ENCODE data around the gene JAML.

Gene JAML, protein sequence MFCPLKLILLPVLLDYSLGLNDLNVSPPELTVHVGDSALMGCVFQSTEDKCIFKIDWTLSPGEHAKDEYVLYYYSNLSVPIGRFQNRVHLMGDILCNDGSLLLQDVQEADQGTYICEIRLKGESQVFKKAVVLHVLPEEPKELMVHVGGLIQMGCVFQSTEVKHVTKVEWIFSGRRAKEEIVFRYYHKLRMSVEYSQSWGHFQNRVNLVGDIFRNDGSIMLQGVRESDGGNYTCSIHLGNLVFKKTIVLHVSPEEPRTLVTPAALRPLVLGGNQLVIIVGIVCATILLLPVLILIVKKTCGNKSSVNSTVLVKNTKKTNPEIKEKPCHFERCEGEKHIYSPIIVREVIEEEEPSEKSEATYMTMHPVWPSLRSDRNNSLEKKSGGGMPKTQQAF

DNA sequence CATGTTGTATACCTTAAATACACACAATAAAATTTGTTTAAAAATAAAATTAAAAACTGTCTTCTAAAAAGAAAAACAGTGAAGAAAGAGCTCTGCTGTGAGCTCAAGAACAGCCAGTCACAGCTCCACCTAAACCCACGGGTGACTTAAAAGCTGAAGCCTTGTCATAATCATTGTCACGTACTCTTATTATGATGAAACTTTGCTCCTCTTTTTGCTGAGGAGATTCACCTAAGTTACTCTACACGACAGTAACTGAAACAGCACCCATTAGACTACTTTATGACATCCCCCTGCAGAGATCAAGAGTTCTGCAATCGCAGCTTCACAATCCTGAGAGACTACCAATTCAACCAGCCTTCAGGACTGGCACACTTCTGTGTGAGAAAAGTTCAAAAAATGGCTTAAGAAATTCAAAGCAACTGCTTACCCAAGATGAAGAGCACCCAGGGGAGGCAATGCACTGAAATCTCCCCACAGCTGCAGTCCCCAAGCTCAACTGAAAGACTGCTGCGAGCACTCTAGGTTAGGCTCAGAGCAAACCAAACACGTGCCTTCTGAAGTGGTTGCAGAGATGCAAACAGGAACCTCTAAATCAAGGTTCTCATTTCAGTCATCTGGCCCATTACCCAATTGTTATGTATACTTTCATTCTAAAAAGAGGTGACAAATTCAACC, at the start of gene JAML:
Gene JAML (minus strand): TSS at position 501 of the 678 bp plus-strand sequence. CDS start 10,145 bp downstream, outside the sequence.
- DNase-seq = no peak

DNA sequence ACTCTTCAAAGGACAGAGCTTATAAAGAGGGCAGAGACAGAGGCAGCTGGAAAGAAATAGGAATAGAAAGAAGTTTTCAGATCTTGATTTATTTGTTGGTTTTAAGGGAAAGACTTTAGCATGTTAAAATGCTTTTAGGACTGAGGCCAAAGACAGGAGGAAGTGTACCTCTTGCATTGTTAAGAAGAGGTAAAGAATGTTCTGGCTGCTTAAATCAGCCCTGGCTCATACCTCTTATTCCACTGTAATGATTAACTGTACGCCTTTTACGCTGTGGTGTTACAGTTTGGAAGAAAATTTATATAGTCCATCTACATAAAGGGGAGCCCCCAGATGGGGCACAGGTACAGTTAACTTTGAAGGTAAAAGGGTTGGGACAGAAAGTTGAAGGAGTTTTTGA, 49.4 kb upstream of the JAML start:
- no peak for DNase-seq

DNA sequence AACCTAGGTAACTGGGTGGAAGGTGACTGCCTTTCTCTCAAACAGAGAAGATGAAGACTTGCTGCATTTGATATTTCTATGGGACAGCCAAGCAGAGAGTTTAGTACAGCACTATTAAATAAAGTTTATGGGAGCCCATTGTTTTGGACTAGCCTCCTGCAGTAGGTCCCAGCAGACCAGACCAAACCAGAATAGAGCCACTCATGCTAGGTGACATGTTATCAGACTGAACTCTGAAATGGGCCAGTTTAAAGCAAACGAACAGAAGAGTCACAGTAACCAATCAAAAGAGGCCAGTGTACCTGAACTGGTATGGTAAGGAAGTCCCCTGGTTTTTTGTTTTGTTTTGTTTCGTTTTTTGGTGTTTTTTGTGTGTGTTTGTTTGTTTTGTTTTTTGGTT, 47.2 kb upstream of the JAML start:
- no peak for DNase-seq

DNA sequence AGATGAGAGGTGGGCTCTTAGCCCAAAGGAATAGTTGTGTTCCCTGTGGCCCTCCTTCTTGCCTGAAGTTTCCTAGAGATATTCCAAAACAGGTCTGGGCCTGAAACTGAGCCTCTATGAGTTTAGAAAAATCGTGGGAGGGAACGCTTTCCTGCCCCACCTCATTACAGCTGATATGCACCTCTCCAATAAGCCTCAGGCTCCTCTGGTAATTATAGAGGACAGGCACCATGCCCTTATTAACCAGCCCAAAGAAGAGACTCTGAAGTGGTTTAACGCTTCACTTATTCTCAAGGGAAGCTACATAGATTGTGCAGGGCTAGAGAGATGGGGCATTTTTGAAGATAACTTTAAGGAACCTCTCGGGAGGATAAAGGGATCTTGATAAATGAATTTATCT, 42.7 kb upstream of the JAML start:
- DNase-seq = peak; percentile 54

DNA sequence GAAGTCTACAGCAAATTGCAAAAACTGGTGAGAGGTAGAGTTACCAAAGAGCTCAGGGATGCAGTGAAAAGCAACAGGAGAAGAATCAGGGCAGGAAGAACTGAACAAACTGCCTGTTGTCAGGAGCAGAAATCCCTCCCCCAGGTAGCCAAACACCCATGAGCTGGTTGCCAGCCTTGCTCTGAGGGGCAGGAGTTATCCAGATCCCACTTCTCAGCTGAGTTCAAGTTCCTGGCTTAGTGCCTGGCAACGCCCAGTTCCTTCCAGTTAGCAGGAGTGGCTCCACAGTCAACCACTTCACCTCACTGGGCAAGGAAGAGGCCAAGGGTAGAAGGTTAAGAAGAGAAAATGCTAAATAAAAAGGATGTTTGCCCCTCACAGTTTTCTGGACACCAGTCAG, 41.1 kb upstream of the JAML start:
- no peak for DNase-seq

DNA sequence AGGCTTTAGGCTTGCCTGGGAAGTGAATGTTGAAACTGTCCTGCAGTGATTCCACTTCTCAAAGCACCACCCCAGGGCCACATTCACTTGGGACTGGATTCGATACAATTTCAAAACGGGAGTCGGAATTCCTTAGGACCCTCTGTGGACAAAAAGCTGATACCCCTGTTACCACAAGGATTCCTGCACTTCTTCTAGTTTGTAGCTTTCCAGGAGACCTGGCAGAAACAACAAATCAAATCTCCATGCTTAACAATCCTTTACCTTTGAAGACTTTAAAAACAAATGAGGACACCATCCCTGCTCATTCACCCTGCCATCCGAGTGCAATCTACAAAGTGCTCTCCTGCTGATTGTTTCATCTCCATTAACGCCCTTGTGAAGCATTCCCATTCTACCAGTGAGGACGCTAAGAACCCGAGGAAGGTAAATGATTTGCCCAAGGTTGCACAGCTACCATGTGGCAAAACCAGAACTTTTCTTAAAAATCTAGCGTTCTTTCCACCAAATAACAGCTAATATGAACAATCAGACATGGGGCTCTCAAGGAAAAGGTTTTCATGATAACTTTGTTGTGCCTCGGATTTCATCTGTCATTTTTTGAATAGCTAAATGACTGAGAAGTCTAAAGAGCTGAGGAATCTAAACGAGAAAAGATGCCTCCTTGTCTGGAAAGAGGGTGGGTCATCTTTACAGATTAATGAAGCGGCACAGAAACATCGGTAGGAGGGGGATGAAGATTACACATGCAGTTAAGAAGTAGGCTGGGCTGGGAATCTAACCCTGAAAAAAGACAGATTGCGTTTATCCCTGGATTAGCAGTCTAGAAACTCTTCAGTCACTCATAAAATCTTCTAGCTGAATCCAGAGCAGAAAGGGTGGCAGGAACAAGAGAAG, 40.0 kb upstream of the JAML start:
- DNase-seq = no peak

DNA sequence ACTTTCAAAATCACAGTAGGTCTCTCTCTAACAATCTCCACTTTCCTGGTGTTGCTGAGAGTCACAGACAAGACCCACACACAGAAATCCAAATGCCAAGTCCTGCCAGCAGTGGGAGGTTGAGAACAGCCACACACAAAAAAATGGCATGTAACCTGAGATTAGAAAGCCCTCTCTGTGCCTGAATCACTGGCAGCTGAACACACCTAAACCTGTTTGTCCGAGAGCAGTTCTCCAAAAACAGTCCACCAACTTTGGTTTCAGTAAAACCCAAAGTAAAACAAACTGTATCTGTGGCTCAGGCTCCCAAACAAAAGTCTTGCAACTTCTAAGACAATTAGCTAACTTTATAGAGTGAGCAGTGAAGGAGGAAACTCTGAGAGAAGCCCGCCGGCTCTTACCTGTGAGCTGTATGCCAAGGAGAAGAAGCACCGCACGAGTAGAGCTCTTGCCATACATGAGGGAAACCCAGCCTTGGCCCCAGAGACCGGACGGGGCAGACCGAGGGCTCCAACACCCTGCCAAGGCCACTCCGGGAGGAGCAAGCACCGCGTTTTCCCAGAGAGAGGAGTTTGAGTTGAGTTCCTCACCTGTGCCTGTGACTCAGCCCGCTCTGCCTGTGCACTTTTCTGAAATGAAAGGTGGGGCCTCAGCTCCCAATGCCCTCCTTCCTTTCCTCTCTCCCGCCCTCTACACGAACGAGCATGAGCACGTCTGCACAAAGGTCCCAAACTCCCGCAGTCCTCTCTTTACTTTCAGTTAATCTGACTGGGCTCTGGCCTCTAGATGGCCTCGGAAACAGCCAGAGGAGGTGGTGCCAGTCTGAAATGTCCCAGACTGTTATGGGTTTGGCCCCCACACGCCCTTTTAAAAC, 39.1 kb upstream of the JAML start, which contains the start of gene MPZL2:
Gene MPZL2 (minus strand): TSS at position 603 of the 874 bp plus-strand sequence. CDS start 144 bp downstream, at position 459.
- no peak for DNase-seq

DNA sequence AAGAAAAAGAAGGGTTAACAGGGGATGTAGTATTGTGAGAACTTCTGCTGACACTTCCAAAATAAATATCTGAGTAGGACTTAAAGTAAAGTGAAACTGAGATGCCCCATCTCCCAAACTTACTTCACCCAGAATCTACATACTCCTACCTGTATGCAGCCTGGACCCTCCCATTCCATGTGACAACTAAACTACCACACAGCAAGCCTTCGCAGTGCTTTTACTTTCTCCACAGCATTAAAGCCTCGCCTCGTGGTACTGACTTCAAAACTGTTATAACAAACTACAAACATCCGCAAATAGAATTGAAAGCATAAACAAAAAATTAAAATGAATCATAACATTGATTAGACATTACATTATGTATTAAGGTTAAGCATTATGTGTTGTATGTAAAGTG, 38.3 kb upstream of the JAML start:
- no peak for DNase-seq

DNA sequence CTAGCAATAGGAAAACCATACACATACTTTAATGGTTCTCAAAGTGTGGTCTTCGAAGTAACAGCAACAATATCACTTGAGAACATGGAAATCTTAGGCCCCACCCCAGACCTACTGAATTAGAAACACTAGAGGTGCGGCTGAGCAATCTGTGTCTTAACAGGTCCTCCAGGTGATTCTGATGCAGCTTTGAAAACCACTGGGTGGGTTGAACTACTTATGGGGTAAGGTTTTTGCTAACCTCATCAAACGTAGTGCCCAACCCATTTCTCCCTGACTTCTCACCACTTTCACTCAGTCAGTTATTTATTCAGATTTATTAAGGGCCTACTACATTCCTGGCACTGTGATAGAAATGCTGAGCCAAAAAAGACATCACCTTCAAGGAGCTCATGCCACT, 35.5 kb upstream of the JAML start:
- DNase-seq = no peak

DNA sequence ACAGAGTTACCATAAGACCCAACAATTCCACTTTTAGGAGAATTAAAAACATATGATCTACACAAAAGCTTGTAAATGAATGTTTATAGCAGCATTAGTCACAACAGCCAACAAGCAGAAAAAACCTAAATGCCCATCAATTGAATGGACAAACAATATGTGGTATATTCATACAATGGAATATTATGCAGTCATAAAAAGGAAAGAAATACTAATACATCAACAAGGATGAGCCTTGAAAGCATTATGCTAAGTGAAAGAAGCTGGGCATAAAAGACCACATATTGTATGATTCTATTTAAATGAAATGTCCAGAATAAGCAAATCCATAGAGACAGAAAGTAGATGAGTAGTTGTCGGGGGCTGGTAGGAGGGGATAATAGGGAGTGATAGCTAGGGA, 34.3 kb upstream of the JAML start:
- no peak for DNase-seq

DNA sequence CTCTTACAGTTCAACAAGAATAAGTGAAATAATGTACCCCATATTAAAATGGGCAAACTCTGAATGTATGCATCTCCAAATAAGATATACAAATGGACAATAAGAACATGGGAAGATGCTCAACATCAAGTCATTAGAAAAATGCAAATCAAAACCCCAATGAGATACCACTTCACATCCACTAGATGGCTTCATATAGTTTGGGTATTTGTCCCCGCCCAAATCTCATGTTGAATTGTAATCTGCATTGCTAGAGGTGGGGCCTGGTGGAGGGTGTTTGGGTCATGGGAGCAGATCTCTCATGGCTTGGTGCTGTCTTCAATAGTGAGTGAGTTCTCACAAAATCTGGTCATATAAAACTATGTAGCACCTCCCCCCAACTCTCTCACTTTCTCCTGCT, 33.6 kb upstream of the JAML start:
- no peak for DNase-seq

DNA sequence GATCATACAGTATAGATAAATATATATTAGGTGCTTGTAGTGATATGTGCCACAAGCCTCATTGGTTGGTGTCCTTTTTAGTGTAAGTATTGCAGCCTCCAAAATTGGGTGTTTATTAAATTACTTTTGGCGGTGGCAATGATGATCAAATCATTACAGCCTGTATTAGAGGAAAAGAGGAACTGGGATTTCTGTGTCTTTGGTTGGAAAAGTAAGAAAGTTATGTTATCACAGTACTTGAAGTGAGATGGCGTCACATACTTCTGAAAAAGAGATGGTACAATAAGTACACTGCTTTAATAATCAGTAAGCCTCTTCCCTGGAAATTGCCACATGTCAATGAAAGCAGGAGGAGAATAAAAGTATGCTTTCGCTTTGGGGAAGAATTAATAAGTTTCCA, 27.9 kb upstream of the JAML start:
- no peak for DNase-seq

DNA sequence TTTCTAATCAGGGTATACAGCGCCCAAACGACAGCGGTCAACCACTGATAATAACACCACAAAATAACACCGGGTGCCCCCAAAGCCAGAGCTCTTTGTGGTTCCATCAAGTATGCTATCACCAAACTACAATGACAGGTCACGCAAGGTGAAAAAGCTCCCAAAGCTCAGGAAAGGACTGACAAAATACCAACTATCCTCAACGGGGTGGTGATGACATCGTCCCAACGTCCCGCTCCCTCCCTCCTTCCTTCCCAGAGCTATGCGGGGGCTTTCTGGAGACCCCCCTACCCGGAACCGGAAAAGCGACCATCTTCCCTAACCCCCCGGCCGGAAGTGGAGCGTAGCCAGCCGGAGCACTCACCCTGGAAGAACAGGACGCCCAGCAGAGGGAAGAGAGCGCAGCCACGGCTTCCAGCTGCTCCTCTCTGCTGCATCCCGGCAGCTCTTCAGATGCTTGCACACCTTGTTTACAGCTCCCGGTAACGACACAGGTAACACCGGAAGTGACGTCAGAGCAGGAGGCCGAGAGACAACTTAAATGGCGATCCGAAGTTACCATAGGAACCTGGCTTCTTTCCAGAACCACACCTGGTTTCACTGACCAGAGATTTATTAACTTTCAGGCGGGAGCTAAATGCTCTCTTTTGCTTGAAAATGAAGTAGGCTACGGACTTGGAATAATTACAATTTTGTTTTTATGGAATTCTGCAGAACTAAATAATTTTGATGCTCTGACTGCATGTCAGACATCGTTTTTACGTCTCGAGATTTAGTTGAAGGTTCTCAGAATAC, 27.2 kb upstream of the JAML start, which contains the start of gene MPZL3:
Gene MPZL3 (minus strand): TSS at position 508 of the 795 bp plus-strand sequence. CDS start 71 bp downstream, at position 437.
- DNase-seq = peak; percentile 95

DNA sequence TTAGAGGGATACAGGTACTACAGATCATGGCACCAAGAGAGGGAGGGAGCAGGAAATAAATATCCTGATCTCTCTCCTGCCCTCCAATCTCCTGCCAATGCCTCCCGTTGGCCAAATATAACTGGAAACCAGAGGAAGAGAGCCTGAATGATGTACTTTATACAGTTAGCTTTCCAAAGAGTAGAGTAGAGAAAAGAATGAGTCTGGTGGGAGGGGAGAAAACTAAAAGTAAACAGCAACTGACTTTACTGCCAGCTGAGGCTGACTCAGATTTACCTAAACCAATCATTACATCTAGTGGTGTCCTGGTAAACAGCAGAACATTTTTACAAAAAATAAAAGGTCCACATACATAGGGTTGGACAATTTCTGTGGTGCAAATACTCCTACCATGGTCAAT, 22.2 kb upstream of the JAML start:
- DNase-seq = no peak

DNA sequence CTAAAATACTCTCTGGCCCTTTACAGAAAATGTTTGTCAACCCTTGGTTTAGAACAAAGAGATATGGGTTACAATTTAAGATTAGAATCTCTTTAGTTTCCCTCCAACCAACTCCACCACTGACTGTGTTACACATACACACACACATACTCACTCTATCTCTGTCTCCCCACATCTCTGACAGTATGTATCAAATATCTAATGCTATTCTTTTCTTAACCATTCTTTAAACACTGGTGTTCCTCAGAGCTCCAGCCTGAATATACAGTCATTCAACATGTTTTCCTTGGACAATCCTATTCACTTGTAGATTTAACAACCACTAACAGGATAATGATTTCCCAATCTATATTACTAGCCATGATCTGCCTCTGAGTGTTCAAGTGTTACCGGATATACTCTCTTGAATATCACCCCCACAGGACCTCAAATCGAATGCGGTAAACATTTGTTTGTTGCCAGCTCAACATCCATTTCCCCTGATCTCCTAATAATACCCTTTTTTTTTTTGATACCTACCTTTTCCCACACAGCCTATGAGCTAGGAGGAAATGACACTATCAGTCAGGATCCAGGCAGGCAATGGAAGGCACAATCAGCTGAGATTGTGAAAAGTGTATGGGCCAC, 21.2 kb upstream of the JAML start:
- DNase-seq = no peak

DNA sequence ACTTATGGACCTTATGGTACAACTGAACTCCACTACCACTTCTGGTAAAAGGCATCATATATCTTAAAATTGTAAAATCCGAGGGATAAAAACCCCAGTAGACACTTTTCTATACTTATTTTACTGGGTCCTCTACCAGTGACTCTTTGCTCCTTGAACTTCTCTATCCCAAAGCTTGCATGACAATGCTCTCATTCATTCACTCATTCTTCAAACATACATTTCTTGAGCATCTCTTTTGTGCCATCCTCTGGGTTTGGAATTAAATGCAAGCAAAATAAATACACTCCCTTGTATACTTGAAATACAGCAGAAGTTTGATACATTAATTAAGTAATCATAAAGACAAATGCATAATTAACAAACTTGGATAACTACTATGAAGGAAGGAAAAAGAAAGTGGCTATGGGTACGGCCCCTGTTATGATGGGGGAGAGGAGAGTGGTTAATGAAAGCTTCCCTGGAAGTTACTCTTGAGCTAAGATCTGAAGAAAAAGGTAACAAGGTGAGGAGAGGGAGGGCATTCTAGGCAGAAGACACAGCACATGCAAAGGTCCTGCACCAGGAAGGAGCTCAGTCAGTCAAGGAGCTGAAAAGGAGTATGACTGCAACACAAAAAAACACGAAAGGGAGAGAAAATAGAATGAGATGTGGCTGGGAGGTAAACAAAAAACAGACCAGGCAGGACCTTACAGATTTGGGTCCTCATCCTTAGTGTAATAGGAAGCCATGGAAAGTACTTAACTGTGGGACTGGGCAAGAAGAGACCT, 19.4 kb upstream of the JAML start:
- DNase-seq = no peak

DNA sequence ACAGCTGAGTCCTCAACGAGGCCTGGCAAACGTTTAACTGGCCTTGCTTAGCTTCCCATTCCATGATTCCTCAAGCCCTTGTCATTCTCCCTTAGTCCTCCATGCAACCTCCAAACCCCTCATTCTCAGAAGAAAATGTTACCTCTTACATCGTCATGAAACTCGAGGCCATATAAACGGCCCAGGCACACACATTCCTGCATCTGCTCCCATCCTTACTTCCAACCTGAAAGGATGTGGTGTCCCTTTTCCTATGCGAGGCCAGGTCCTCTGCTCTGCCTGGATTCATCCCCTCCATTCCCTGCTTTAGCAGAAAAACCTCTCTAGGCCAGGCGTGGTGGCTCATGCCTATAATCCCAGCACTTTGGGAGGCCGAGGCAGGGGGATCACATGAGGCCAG, 18.4 kb upstream of the JAML start:
- DNase-seq = no peak

DNA sequence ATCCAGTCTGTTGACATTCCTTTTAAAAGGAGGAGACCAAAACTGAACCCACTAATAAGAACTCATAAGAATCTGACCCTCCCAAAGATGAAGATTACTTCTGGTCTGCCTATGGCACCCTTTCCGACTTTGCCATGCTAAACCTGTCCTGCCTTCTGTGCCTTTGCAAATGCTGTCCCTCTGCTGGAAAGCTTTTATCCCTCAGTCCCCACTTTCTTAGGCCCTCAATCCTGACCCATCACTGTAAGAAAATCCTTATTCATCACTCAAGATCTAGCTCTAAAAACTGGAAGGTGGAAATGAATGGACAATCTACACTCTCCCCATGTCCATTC, 16.9 kb upstream of the JAML start:
- DNase-seq = no peak

DNA sequence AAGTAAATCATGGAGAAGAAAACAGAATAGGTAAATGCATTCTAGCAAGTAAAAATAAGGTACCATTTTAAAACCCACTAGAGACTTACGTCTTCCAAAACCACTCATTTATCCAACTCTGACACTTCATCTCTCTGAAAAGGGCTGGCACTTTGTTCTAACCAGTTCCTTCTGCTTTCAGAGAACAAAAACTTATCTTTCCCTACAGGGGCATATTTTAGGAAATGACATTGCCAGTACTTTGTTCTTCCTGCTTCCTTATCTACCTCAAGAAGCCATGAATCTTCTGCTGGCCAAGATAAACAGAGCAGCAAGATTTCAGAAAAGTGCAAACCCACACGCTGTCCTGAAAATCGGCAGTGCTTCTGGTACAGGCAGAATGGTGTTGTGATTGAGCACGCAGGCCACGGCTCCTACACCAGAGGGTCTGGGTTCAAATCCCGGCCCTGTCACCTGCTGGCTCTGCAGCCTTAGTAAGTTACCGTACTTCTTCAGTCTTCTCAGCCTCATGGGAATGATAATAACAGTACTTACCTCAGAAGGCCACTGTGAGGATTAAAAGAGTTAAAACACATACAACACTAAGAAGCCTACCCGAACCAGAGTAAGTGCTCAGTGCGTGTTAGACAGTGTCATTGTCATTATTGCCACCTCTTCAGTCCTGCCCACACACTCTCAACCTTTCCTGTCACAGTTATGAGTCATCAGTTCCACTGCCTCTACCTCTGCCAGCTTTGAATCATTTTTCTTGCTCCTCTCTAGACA, 16.4 kb upstream of the JAML start:
- DNase-seq = no peak
